ENCODE data around the gene PLPP3.

Gene PLPP3

GRCh38 chr1:56545711-56546110, 33.7 kb downstream of the PLPP3 start:
- no peak for DNase-seq

DNA sequence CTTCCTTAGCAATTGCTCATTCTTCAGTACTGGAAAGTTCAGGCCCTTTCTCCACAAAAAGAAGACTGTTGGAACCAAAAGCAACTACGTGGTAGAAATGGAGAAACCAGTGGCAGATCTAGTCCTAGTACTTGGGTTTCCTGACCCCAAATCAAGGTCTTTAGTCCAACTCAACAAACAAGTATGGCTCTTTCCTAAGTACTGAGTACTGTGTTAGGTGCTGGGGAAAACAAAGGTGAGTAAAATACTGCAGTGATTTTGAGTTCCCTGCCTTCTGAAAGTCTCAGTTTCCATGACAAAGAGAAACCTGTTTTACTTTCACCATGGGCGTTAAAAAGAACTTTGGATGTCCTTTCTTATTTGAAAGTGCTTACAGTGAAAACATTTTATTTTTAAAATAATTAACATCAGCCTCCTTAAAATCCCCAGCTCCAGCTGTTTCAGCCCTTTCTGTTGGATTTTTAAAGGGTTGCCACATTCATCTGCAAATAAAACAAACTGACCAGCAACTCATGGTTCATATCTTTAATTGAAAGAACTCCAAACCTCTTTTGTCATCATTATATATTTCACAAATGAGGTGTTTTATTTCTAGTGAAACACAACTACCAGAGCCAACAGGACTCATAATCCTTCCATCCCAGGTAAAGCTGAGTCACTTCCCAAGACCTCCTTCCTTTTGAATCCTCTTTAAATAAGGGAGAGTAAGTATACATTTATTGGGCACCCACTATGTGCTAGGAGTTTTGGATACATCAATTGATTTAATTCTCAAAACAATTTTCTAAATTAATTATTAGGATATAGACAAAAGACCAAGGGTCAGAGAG, 35.4 kb downstream of the PLPP3 start:
- DNase-seq: no peak

DNA sequence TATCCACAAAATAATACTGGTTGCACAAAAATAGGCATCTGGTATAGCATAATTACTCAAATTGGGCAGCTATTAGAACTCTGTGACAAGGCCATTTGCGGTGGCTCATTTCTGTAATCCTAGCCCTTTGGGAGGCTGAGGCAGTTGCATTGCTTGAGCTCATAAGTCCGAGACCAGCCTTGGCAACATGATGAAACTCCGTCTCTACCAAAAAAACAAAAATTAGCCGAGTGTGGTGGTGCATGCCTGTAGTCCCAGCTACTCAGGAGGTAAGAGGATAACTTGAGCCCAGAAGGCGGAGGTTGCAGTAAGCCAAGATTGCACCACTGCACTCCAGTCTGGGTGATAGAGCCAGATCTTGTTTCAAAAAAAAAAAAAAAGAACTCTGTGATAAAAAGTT, 36.7 kb downstream of the PLPP3 start:
- no peak for DNase-seq

DNA sequence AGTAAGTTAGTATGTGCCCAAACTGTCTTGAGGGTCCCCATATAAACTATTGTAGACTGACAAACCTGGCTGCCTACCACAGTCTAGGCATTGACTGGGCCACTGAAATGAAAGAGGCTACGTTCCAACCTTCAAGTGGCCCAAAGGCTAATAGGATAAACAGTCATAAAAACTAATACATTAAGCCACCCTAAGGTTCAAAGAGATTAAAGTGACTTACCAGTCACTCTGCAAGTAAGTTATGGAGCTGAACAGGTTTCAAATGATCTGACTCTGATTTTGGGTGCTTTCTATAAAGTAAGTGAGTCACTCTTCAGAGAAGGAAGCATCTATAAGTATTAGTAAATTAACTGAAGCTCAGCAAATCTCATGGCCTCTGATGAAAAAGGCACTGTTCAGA, 38.0 kb downstream of the PLPP3 start:
- no peak for DNase-seq

DNA sequence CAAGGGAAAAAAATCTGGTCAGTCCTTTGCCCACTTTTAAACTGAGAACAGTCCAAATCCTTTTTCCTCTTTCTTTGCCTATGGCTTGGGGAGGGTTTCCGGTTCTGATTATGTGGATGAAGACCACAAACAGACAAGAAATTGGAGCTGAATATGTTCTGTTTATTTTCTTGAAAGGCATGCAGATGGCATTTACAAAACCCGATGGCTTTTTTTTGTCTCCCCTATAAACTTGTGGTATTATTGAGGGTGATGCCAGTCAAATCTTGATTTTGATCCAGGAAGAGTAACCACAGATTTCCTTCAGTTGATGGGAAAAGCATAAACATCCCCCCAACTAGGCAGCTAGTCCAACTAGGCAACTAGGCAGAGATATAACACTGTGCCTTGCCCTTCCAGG, 38.9 kb downstream of the PLPP3 start:
- DNase-seq: no peak

DNA sequence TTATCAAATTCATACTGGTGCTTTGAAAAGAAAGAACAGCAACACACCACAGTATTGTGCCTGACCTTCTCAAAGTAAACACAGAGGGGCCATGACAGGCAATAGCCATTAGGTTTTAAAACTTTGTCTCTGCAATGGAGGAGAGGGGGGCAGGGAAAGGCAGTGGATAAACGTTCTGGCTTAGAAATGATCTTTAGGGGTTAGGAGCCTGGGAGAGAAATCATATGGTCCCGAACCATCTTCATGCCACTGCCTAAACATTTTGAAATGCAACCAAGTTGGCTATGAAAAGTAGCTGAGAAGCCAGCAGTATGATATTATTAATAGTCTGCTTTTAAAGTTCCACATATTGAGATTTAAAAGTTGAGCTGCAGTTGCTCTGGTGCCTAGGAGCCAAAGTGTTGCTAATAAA, 39.8 kb downstream of the PLPP3 start:
- DNase-seq: no peak

DNA sequence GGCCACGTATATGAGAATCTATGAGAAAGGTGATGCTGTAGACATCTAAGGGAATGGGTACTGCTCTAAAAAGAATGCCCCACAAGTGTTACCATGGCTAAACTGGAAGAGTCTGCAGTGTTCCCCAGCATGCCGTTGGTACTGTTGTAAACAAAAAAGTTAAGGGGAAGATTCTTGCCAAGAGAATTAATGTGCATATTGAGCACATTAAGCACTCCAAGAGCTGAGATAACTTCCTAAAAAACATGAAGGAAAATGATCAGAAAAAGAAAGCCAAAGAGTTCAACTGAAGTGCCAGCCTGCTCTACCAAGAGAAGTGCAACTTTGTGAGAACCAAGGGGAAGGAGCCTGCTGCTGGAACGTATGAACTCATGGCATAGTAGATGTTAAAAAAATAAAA, 40.8 kb downstream of the PLPP3 start:
- DNase-seq: no peak

DNA sequence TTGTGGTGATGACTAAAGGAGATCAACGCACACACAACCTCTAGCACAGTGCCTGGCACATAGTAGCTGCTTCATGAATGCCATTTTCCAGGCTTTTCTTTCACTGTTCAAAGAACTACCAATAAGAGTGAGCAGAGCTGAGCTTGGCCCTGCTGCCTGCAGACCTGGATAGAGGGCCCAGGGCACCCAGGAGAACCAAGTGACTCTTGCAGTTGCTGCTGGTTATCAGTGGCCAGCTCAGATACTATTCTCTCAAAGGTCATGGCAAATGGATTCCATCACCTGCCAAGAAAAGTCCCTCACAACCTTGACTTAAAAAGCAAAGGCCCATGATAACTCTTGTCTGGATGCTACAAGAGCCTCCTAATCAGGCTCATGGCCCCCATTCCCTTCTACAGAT, 41.7 kb downstream of the PLPP3 start:
- no peak for DNase-seq

DNA sequence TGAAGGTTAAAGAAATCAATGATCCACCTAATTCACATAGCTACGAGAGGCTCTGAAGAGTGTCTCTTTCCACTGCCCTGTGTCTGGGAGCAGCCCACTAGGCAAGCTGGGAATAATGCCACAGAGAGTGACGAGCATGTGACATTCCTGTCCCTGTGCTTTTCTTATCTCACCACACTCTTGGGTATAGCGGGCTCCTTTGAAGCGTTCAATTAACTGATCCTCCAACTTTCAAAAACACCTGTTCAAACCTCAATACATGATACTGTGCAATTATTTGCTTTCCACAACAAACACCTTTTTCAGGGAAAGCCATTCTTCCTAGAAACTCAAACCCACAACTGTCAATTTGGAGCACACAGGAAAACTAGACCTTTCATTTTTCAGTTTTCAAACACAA, 43.4 kb downstream of the PLPP3 start:
- DNase-seq: no peak

GRCh38 chr1:56535362-56535761, 44.0 kb downstream of the PLPP3 start:
- no peak for DNase-seq

GRCh38 chr1:56534130-56534651, 45.2 kb downstream of the PLPP3 start:
- DNase-seq: no peak

- no peak for DNase-seq
Observed at GRCh38 chr1:56533621-56534020, 45.7 kb downstream of the PLPP3 start.

- no peak for DNase-seq
Observed at GRCh38 chr1:56533197-56533596, 46.2 kb downstream of the PLPP3 start.

- no peak for DNase-seq
Observed at GRCh38 chr1:56532350-56532683, 47.0 kb downstream of the PLPP3 start.

- DNase-seq: no peak
Observed at GRCh38 chr1:56531624-56532349, 47.6 kb downstream of the PLPP3 start.

GRCh38 chr1:56529801-56530200, 49.6 kb downstream of the PLPP3 start:
- no peak for DNase-seq

- no peak for DNase-seq
Observed at GRCh38 chr1:56527548-56528302, 51.6 kb downstream of the PLPP3 start.

DNA sequence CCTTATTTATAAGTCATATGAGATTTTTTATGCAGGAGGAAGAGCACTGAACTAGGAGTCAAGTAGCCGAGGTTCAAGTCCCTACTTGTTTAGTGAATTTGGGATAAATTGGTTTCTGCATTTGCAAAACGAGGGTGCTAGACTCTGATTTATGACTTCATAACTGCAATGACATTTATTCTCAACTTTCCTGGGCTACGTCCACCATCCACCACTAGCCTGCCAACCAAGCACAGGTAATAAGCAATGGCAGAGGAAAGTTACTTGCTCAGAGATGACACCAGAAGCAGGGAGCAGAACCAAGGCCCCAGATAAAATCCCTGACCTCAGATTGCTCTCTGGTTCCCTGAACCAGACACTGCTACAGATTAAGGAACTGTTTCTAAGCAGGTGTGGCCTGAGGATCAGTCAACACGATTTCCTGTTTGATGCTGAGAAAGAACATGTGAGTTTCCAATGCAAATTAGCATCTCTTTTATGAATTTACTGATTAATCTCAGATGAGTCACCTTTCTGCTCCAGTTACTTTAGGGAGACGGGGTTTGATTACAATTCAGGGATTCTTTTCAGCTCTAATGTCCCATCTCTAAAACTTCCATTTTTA, 52.7 kb downstream of the PLPP3 start:
- DNase-seq: no peak

GRCh38 chr1:56525489-56526041, 53.8 kb downstream of the PLPP3 start:
- no peak for DNase-seq

DNA sequence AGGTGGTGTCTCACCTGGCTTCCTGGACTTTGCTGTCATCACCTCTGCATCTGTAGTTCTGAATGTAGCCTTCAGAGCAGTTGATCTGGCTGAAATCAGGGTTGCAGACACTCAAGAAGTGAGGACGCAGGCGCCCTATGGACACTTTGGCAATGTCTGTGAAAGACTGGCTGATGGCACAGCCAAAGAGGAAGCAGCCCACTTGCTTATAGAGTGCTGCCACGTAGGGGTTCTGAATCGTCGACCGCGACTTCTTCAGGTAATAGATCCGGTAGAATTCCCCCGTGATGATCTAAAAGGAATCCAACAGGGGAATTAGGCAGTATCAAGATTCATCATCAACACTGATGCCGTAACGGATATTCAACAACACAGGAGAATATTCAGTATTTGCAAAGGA, 55.1 kb downstream of the PLPP3 start:
- DNase-seq: no peak

GRCh38 chr1:56522680-56523079, 56.7 kb downstream of the PLPP3 start:
- no peak for DNase-seq

- DNase-seq: no peak
Observed at GRCh38 chr1:56520016-56520601, 59.3 kb downstream of the PLPP3 start.
